Measurements from ENCODE around the gene SLIT3.

SLIT3 gene

GRCh38 chr5:168788786-168789185 is 512.2 kb downstream of the SLIT3 start:
- Histone ChIP-seq H3K27me3 (ENCODE audit: insufficient read depth, poor library complexity, severe bottlenecking) (no peaks in the 10 kb centered on the region), H3K4me3 (replicated peaks; ENCODE audit: insufficient read depth, low read length) (no peak overlapping the region), H3K27ac (replicated peaks) (no peak overlapping the region)
- TF ChIP-seq GABPA (IDR thresholded peaks at IDR 0.05; ENCODE audit: low read depth) = no peak
- TF ChIP-seq REST (IDR thresholded peaks at IDR 0.05; ENCODE audit: insufficient replicate concordance, low read depth) = no peak
- TF ChIP-seq CTCF (IDR thresholded peaks at IDR 0.05; ENCODE audit: insufficient read depth, low read length) = no peak
- no peak for TF ChIP-seq SPI1 (IDR thresholded peaks at IDR 0.05; ENCODE audit: borderline replicate concordance, low read depth)
- TF ChIP-seq POLR2AphosphoS5 (IDR thresholded peaks at IDR 0.05; ENCODE audit: low read depth) = no peak
- DNase-seq (ENCODE audit: low read depth in 1 of 2, low spot score in 1 of 2) = no peak

GRCh38 chr5:168788107-168788506 is 512.8 kb downstream of the SLIT3 start:
- no peak for DNase-seq (ENCODE audit: low read depth in 1 of 2, low spot score in 1 of 2)
- H3K4me3 ChIP-seq (replicated peaks; ENCODE audit: insufficient read depth, low read length) = no peak overlapping the region
- no peaks in the 10 kb centered on the region for H3K27me3 ChIP-seq (ENCODE audit: insufficient read depth, poor library complexity, severe bottlenecking)
- TF ChIP-seq GABPA (IDR thresholded peaks at IDR 0.05; ENCODE audit: low read depth) (no peak), CTCF (IDR thresholded peaks at IDR 0.05; ENCODE audit: insufficient read depth, low read length) (no peak), POLR2AphosphoS5 (IDR thresholded peaks at IDR 0.05; ENCODE audit: low read depth) (no peak), REST (IDR thresholded peaks at IDR 0.05; ENCODE audit: insufficient replicate concordance, low read depth) (no peak), SPI1 (IDR thresholded peaks at IDR 0.05; ENCODE audit: borderline replicate concordance, low read depth) (no peak)
- no peak overlapping the region for H3K27ac ChIP-seq (replicated peaks)

GRCh38 chr5:168786147-168786546 is 514.8 kb downstream of the SLIT3 start:
- Histone ChIP-seq H3K27ac (replicated peaks) (no peak overlapping the region), H3K4me3 (replicated peaks; ENCODE audit: insufficient read depth, low read length) (no peak overlapping the region), H3K27me3 (ENCODE audit: insufficient read depth, poor library complexity, severe bottlenecking) (no peaks in the 10 kb centered on the region)
- TF ChIP-seq REST (IDR thresholded peaks at IDR 0.05; ENCODE audit: insufficient replicate concordance, low read depth) = no peak
- no peak for TF ChIP-seq CTCF (IDR thresholded peaks at IDR 0.05; ENCODE audit: insufficient read depth, low read length)
- TF ChIP-seq GABPA (IDR thresholded peaks at IDR 0.05; ENCODE audit: low read depth) = no peak
- no peak for TF ChIP-seq POLR2AphosphoS5 (IDR thresholded peaks at IDR 0.05; ENCODE audit: low read depth)
- no peak for TF ChIP-seq SPI1 (IDR thresholded peaks at IDR 0.05; ENCODE audit: borderline replicate concordance, low read depth)
- DNase-seq (ENCODE audit: low read depth in 1 of 2, low spot score in 1 of 2) = no peak
